Measurements from ENCODE around the gene TNFRSF13B. TPM values are rescaled to one million over a fixed set of nuclear protein-coding genes. Genes with fewer than 3 reads are reported as not detected.
A peak's percentile ranks its signal among the peaks of the same experiment; 100 is the strongest.

TNFRSF13B gene
- total RNA-seq, 6 experiments from 2014 or later: not detected

GRCh38 chr17:16995930-16996329 is 24.0 kb upstream of the TNFRSF13B start:
- DNase-seq: no peak
- Mint-ChIP-seq H3K27me3 (ENCODE audit: insufficient read depth) (no peaks in the 10 kb centered on the region; the same call in none of the 2 replicates), H3K4me1 (ENCODE audit: low read depth) (peaks cover 2% of the 10 kb centered on the region), H3K9me3 (no peaks in the 10 kb centered on the region), H3K4me3 (no peak overlapping the region), H3K27ac (no peak overlapping the region), H3K36me3 (ENCODE audit: low read depth) (no peaks in the 10 kb centered on the region)
- no peak for TF ChIP-seq CTCF (IDR thresholded peaks at IDR 0.05)

DNA sequence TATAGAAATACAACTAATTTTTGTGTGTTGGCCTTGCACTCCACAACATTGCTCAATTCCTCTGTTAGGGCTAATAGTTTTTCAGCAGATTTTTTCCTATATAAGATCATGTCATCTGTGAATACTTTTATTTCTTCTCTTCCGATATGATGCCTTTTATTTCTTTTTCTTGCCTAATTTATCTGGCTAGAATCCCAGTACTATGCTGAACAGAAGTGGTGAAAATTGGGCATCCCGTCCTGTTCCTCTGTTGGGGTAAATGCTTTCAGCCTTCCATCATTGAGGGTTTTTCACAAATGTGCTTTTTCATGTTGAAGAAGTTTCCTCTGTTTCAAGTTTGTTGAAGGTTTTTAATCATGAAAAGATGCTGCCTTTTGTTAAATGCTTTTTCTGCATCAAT is 22.7 kb upstream of the TNFRSF13B start:
- H3K27me3 Mint-ChIP-seq (ENCODE audit: insufficient read depth): no peaks in the 10 kb centered on the region; the same call in none of the 2 replicates
- H3K27ac Mint-ChIP-seq: no peak overlapping the region
- peaks cover 14% of the 10 kb centered on the region for H3K4me1 Mint-ChIP-seq (ENCODE audit: low read depth)
- no peak for TF ChIP-seq CTCF (IDR thresholded peaks at IDR 0.05)
- no peaks in the 10 kb centered on the region for H3K9me3 Mint-ChIP-seq
- no peak overlapping the region for H3K4me3 Mint-ChIP-seq
- DNase-seq: no peak
- H3K36me3 Mint-ChIP-seq (ENCODE audit: low read depth): no peaks in the 10 kb centered on the region

- Mint-ChIP-seq H3K9me3 (no peaks in the 10 kb centered on the region), H3K4me3 (no peak overlapping the region), H3K27ac (no peak overlapping the region), H3K36me3 (ENCODE audit: low read depth) (no peaks in the 10 kb centered on the region), H3K27me3 (ENCODE audit: insufficient read depth) (no peaks in the 10 kb centered on the region; the same call in 1 of the 2 replicates), H3K4me1 (ENCODE audit: low read depth) (peaks cover 43% of the 10 kb centered on the region)
- DNase-seq: peak; percentile 53
- TF ChIP-seq CTCF (IDR thresholded peaks at IDR 0.05): peak; percentile 86
These were observed 19.6 kb upstream of the TNFRSF13B start for GRCh38 chr17:16991349-16992009.

GRCh38 chr17:16989953-16990860 is 18.3 kb upstream of the TNFRSF13B start:
- no peak overlapping the region for H3K4me3 Mint-ChIP-seq
- peak; percentile 69 for DNase-seq
- H3K36me3 Mint-ChIP-seq (ENCODE audit: low read depth): no peaks in the 10 kb centered on the region
- H3K27me3 Mint-ChIP-seq (ENCODE audit: insufficient read depth): no peaks in the 10 kb centered on the region; the same call in 1 of the 2 replicates
- H3K4me1 Mint-ChIP-seq (ENCODE audit: low read depth): peaks cover 48% of the 10 kb centered on the region
- no peak for TF ChIP-seq CTCF (IDR thresholded peaks at IDR 0.05)
- H3K9me3 Mint-ChIP-seq: no peaks in the 10 kb centered on the region
- peak overlapping the region; percentile 44 for H3K27ac Mint-ChIP-seq

GRCh38 chr17:16989230-16989952 is 17.5 kb upstream of the TNFRSF13B start:
- no peaks in the 10 kb centered on the region; the same call in 1 of the 2 replicates for H3K27me3 Mint-ChIP-seq (ENCODE audit: insufficient read depth)
- H3K27ac Mint-ChIP-seq: no peak overlapping the region
- H3K4me1 Mint-ChIP-seq (ENCODE audit: low read depth): peaks cover 48% of the 10 kb centered on the region
- H3K4me3 Mint-ChIP-seq: no peak overlapping the region
- no peaks in the 10 kb centered on the region for H3K36me3 Mint-ChIP-seq (ENCODE audit: low read depth)
- no peaks in the 10 kb centered on the region for H3K9me3 Mint-ChIP-seq
- no peak for TF ChIP-seq CTCF (IDR thresholded peaks at IDR 0.05)
- DNase-seq: no peak

Data from HFFc6 (cell line).